GM18520 (cell line): ENCODE measurements around the gene ZNF526.
A peak's percentile ranks its signal among the peaks of the same experiment; 100 is the strongest.

Experiments
- ATAC-seq: cut with Tn5 transposase; IDR thresholded peaks from one replicate; pipeline ENCODE4 v1.9.1; 2021; ENCODE audit not compliant: unreplicated experiment

ZNF526 gene

GRCh38 chr19:42246143-42246921 lies 26.2 kb downstream of the ZNF526 start:
- ATAC-seq, result no peak

DNA sequence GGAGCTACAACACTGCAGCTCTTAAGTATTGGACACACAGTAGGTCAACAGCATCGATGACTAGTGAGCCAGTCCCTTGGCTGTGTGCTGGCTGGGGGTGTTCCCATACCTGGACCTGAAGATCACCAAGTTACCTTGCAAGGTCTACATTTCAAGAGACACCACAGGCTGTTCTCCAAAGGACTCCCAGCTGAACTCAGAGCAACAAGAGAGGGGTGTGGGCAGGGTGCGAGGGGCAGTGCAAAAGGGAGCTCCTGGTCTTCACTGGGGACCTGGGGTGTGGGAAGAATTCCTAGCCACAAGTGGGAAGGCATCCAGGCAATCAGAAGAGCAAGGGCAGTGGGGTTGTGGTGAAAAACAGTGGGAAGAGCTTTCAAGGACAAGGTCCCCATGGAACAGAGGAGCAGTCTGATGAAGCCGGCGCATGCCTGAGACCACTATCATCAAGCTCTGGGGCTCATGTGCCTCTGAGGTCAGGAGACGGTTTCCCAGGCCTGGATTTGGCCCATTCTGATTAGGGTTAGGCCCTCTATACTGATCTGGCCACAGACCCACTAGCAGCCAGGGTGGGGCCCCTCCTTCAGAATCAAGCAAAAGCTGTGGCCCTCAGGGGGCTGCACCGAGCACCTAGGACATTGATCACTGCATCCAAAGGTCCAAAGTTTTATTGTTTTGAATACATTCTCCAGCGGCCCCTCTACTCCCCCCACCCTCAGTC lies 27.0 kb downstream of the ZNF526 start:
- no peak for ATAC-seq

GRCh38 chr19:42247640-42248199 lies 27.6 kb downstream of the ZNF526 start:
- ATAC-seq, result no peak

GRCh38 chr19:42248270-42249148 lies 28.4 kb downstream of the ZNF526 start:
- ATAC-seq, result no peak

DNA sequence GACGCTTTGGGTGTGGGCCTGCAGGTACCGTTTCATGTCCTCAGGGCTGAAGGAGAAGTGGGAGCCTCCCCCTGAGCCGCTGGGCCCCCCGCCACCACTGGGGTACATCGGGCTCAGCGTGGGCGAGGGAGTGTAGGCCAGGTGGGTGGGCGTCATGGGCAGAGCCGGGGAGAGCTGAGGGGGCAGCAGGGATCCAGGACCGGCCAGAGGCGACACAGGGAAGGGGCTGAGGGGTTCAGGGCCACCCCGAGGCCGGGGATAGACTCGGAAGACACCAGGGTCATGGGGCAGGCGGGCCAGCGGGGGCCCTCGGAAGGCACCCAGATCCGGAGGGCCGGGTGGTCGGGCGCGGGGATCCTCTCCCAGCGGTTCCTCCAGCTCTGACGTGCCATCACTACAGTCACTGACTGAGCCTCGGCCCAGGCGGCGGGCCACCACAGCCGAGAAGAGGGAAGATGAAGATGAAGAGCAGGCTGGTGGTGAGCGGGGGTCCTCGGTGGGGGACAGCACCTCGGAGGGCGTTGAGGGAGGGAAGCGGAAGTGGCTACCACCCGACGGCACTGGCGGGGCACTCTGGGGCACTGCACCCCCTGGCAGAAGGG lies 29.1 kb downstream of the ZNF526 start:
- ATAC-seq, result no peak

DNA sequence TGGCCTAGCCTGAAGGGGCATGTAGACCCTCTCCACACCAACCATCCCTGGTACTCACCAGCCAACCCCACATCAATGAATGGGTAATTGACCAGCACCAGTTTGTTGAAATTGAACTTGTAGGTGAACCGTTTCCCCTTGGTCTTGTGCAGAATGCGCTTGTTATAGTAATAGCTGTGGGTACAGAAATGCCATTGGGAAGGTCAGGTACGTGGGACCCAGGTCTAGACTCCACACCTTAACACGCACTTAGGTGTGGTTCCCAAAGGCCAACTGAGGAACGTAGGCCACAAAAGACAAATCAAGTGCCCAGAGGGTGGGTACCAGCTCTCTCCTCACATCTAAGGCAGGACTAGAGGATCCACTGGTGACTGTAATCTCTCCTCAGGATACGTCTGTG lies 29.7 kb downstream of the ZNF526 start:
- no peak for ATAC-seq

- ATAC-seq, result no peak
Observed at GRCh38 chr19:42250183-42250665, 30.1 kb downstream of the ZNF526 start.

DNA sequence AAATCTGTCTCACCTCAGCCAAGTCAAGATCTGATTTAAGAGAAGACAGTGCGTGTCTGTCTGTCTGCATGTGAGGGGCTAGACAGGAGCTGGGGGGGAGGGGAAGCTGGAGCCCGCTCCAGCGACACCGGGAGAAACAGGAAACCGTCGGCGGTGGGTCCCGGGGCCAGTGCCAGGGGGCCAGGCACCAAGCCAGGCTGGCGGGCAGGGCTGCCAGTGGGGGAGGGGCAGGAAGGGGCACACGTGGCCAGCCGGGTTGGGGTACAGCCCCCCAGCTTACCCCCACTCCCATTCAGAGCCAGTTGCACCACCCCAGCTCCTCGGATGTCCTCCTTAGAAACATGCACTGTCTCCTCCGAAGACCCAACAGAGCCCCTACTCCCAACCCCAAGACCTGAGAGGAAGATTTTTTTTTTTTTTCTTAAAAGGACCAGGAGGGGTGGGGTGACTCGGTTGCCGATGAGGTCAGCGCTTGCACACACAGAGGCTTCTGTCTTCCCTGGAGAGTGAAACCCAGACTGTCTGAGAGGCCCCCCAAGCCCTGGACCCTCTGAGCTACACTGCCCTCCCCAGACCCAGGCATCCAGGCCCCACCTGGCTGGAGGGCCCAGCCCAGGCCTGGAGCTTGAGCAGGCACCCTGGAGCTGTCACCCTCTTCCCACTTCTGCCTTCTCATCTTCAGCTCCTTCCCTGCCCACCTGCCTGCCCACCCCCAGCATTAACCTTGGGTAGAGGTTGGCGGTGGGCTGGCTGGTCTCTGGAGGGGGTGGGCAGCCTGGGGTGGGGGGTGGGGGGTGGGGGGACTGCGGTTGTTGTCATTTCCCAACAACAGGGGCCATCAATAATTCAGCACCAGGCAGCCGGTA lies 30.8 kb downstream of the ZNF526 start:
- ATAC-seq, result no peak

DNA sequence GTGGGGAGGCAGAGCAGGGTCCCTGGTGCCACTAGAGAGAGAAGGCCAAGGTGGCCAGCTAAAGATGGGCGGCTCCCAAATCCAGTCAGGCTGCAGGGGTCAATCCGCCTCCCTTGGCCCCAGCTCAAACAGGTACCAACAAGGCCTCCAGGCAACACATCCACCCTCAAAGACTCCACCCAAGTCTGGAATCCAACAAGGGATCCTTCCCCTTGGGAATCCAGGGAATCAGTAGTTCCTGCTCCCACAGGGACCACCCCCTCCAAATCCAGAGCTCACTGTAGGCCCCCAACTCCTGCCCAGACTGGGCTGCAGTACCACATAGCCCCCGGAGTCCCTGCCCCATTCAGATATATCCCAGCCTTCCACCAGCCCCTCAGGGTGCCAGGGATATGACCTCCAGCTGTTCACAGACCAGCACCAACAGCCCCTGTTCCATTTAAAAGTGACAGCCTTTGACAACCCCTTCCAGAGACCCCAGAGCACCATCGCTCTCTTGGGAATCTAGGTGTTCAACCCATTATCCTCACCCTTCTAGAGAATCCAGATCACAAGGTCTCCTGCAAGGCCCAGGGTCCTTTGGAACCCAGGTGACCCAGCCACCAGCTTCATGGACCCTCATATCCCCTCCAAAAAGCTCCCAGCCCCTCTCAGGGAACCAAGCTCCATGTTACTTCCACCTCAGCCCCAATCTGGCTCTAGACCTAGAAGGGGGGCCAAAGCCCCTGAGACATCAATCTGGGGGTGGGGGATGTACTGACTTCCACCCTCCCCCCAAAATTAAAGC lies 31.7 kb downstream of the ZNF526 start:
- ATAC-seq, result no peak

DNA sequence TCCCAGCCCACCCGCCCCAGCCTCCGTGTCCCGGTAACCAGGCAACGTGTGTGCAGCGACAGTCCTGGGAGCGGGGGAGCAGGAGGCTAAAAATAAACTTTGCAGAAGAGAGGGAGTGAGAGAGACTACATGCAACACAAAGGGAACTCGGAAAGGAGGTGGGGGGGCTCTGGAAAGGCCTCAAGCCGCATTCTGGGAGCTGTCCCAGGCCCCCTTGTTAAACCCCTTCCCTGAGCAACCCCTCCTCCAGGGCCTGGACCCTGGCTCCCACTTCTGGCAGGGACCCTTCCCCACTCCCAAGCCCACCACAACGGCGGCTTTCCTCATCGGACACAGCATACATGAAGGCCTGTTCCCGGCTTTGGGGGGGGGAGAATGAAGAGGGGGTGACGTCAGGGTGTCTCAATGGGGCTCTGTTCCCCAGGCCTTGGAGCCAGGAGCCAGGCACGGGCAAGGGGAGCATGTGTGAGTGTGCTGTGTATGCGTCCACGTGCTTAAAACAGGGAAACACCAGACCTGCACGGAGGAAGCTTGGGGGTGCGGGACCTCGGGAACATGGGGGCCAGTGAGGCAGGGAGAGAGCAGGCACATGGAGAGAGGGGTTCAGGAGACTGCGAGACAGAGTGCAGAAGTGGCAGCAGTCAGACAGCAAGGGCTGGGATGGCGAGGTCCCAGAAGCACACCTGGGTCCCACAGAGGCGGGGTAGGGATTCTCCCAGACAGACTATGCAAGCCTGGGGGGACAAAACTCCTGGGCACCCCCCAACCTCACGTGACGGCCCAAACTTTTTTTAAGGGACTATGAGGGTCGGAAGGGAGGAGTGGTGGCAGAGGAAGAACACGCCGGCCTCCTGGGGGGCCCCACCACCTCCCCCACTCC lies 32.5 kb downstream of the ZNF526 start:
- ATAC-seq, result no peak

DNA sequence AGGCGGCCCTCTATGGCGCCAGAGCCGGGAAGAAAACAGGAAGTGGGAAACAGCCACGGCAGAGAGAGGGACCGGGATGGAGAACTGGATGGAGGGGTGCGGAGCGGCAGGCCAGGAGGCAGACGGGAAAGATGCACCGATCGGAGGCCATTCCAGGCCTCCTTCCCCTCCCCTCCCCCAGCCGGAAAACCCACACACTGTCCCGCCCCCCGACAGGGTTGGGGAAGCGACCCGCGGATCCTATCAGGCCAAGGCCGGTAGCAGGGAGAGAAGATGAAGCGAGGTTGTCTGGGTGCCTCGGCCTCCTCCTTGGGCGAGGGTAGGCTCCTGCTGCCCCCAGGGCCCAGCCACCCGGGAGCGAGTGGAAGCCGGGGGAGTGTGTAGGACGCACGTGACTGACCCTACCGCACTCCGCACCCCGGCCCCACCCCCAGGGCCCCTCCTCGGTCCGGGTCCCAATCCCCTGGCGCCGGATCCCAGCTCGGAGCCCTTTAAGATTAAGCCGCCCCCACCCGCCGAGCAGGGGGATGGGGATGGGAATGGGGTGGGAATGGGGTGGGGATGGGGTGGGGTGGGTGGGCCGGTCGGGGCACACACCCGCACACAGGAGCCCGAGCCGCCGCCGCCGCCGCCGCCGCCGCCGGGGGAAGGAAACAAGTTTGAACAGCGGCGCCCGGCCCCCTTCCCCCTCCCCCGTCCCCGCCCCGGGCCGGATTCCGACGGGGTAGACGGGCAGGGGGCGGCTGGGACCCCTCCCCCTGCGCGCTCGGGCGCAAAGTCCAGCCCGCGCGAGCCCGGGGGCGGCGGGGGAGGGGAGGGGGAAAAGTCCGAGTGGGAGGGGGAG lies 33.4 kb downstream of the ZNF526 start:
- ATAC-seq, result no peak

DNA sequence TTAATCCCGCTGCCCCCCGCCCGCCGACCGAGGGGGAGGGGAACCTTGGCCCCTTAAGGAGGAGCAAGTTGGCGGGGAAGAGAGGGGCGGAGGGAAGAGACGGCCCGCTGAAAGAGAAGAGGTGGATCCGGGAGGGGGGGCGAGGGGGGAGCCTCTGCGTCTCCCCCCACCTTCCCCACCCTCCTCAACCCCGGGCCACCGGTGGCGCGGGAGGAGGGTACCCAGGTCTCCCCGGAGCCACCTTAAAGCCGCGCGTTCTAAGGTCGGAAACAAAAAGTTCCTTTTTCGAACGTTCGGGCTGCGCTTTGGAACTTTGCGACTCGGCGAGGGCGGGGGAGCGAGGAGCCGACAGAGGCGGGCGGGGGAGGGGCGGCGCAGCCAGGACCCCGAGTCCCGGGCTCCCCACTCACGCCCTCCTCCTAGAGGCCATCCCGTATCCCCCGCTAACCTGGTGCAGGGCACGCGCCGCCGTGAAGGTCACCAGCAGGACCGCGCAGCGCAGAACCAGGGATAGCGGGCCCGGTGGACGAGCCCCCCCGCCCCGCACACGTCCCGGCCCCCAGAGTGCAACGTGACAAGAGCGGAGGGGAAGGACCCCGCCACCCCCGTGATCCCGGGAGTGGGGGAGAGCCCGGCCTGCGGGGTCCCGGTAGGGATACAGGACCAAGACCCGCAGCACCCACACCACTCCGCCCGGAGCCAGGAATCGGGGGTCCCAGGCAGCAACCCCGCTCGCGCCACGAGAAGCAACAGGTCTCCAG lies 34.2 kb downstream of the ZNF526 start:
- ATAC-seq, result peak; percentile 29

DNA sequence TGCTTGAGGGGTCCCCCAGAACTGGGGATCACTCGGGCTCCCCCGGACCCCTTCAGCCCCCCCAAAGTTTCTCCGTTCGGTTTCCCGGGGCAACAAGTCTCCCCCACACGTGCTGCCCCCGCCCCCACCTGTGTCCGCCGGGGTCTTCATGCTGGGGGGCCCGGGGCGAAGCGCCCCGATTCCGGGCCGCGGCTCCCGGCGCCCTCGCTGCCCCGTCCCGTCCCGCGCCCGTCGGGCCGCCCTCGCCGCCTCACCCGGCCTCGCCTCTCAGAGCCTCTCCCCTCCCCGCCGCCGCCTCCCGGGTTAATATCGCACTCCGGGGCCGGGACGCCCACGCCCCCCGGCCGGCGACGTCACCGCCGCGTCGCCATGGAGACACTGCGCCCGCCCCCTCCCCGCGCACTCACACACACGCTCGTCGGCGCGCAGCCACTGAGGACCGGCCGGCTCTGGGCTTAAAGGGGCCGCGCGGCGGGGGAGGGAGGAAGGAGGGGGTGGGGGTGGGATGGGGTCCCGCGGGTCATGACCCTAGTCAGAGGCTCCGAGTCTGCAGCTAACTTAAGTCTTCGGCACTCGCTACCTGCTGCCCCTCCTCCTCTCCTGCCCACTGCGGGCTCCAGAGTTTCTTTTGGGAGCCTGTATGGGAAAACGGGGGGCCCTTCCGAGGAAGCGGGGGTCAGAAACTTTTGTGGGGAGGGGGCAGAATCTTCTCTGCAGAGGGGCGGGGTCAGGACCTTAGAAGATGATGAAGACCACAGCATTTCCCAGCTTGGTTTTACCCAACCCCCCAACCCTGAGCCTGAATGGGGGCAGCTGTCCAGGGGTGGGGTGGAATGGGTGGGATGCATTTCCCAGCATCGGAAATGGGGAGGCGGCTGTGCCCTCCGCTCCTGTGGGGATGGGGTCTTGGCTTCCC lies 35.0 kb downstream of the ZNF526 start, which contains the start of gene ERF:
Gene ERF, minus strand, starts transcription at position 279 of the 916 bp plus-strand sequence. Its CDS starts 129 bp downstream, at position 150.
- peak; percentile 52 for ATAC-seq

- ATAC-seq, result no peak
Observed at GRCh38 chr19:42255766-42256745, 35.9 kb downstream of the ZNF526 start.
